ENCODE measurements around the gene SIK2. TPM values are rescaled to one million over a fixed set of nuclear protein-coding genes. Genes with fewer than 3 reads are reported as not detected.

The SIK2 gene
- total RNA-seq, 1 experiment from 2014 or later: 13.0 TPM

DNA sequence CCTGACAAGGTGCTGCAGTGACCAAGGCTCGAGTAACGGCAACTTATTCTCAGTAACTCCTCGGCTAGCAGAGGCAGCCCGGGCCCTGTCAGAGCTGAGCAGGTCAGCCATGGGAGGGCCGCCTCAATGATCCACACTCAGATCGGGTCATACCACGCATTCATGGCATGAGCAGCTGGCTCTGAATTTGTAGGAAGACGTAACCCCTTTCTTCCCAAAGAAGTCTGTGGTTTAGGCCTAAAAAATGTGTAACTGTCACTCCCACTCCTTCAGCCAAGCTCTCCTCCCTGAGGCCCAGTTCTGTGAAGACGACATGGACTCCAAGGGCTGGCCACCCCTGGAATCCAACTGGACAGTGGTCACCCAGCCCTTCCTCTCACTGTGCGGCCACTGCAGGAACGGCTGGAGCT, 133.9 kb downstream of the SIK2 start:
- no peak overlapping the region for H3K4me3 ChIP-seq (replicated peaks in 1 of 2; ENCODE audit: low read depth in 1 of 2, low read length in 2 of 2)
- no peaks in the 10 kb centered on the region for H4K20me1 ChIP-seq (ENCODE audit: insufficient read depth)
- TF ChIP-seq SRF (IDR thresholded peaks at IDR 0.05; ENCODE audit: low read depth) (no peak), POLR2A (IDR thresholded peaks at IDR 0.05; ENCODE audit: borderline replicate concordance, extremely low read depth, insufficient read depth, insufficient read length) (no peak), SIN3A (IDR thresholded peaks at IDR 0.05; ENCODE audit: low read depth) (no peak), ELF1 (IDR thresholded peaks at IDR 0.05; ENCODE audit: borderline replicate concordance, low read depth) (no peak), MAX (IDR thresholded peaks at IDR 0.05) (no peak)
- H3K79me2 ChIP-seq (ENCODE audit: insufficient read depth, low read length): no peaks in the 10 kb centered on the region
- H3K9ac ChIP-seq (ENCODE audit: low read length): no peak overlapping the region
- no peak overlapping the region for H3K4me2 ChIP-seq (ENCODE audit: low read length)
- intact Hi-C loops (cut with micrococcal nuclease): no loop called here
- no peaks in the 10 kb centered on the region for H3K9me2 ChIP-seq (ENCODE audit: insufficient read depth)
- H3K36me3 ChIP-seq (ENCODE audit: control insufficient read depth in 1 of 2, insufficient read depth in 2 of 2, low read length in 2 of 2): peaks cover 4% of the 10 kb centered on the region in 2 experiments; a peak in 2 of 4 replicates
- H3K9me3 ChIP-seq (ENCODE audit: control insufficient read depth in 1 of 2, insufficient read depth in 1 of 2, low read depth in 1 of 2, low read length in 2 of 2): no peaks in the 10 kb centered on the region
- DNase-seq (ENCODE audit: low read depth, low spot score) (no peak), ATAC-seq (no peak)
- H3K27me3 ChIP-seq (ENCODE audit: insufficient read depth, low read length): no peaks in the 10 kb centered on the region
- H2AFZ ChIP-seq (ENCODE audit: low read depth, low read length, poor library complexity, severe bottlenecking): no peak overlapping the region
- RAD21 ChIA-PET (ENCODE audit: low non-redundant PET in 1 of 2, low total read pairs in 2 of 2, uncharacterized antibody in 2 of 2, unreplicated experiment in 2 of 2): no interaction called here
- BruUV-seq (replicated peaks): no TSS peak
- POLR2A ChIA-PET: interaction anchor here (0.6 kb wide), 1 partner anchor 20 kb away, joined by 3 read pairs; no protein-coding TSS in a partner anchor
- CTCF ChIA-PET: no interaction called here
- H3K27ac ChIP-seq (ENCODE audit: low read depth, low read length): no peak overlapping the region
- H3K4me1 ChIP-seq (ENCODE audit: control insufficient read depth in 1 of 2, insufficient read depth in 2 of 2, low read length in 2 of 2): peaks cover 0 to 16% of the 10 kb centered on the region in 2 experiments; a peak in 1 of 4 replicates

DNA sequence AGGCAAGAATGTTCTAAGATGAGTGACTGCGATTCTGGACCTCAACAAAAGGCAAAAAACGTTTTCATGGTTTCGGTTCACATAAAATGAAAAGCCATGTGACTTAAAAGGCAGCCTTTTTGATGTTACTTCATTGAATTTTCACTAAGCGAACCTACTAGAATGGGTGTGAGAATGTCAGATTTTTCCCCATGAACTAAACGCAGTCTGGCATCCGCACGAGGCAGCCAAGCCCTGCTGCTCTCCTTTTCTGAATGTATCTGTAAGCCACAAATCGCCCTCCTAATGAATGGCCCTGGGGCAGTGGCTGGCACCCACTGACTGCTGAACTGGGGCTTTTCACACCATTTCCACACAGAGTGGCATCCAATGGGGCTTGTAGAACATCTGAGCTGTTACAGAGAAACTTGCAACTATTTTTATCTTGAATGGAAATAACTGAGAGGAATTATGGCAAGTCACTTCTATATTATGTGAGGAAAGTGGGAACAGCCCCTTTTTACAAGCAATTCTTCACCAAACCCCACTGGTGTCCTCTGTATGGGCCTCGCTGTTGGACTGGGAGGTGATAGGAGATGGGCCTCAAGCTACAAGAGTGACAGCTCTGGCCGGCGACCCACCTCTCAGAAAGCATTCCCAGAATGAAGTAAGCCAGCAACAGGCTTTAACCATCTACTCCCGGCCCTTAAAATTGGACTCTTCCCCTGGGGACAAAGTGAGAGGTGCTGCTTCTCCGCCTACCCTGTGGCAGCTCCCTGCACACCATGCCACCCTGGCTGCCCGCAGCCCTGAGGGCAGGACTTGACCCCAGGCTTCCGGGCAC, 134.6 kb downstream of the SIK2 start:
- ChIA-PET RAD21 (ENCODE audit: low non-redundant PET in 1 of 2, low total read pairs in 2 of 2, uncharacterized antibody in 2 of 2, unreplicated experiment in 2 of 2) (no interaction called here), CTCF (no interaction called here), POLR2A (no interaction called here)
- H3K36me3 ChIP-seq (ENCODE audit: control insufficient read depth in 1 of 2, insufficient read depth in 2 of 2, low read length in 2 of 2): peaks cover 9 to 11% of the 10 kb centered on the region in 2 experiments
- H3K4me1 ChIP-seq (ENCODE audit: control insufficient read depth in 1 of 2, insufficient read depth in 2 of 2, low read length in 2 of 2): peaks cover 0 to 14% of the 10 kb centered on the region in 2 experiments; a peak in 1 of 4 replicates
- no peak overlapping the region for H3K27ac ChIP-seq (ENCODE audit: low read depth, low read length)
- no peaks in the 10 kb centered on the region for H3K9me2 ChIP-seq (ENCODE audit: insufficient read depth)
- H3K9me3 ChIP-seq (ENCODE audit: control insufficient read depth in 1 of 2, insufficient read depth in 1 of 2, low read depth in 1 of 2, low read length in 2 of 2): no peaks in the 10 kb centered on the region
- no peak overlapping the region for H3K9ac ChIP-seq (ENCODE audit: low read length)
- intact Hi-C loops (cut with micrococcal nuclease): no loop called here
- no peaks in the 10 kb centered on the region for H3K79me2 ChIP-seq (ENCODE audit: insufficient read depth, low read length)
- H2AFZ ChIP-seq (ENCODE audit: low read depth, low read length, poor library complexity, severe bottlenecking): no peak overlapping the region
- no peaks in the 10 kb centered on the region for H3K27me3 ChIP-seq (ENCODE audit: insufficient read depth, low read length)
- BruUV-seq (replicated peaks): no TSS peak
- H3K4me2 ChIP-seq (ENCODE audit: low read length): no peak overlapping the region
- no peaks in the 10 kb centered on the region for H4K20me1 ChIP-seq (ENCODE audit: insufficient read depth)
- ATAC-seq: no peak
- DNase-seq (ENCODE audit: low read depth, low spot score): no peak
- no peak for TF ChIP-seq ATF3 (IDR thresholded peaks at IDR 0.05)
- no peak overlapping the region for H3K4me3 ChIP-seq (replicated peaks in 1 of 2; ENCODE audit: low read depth in 1 of 2, low read length in 2 of 2)

All from HCT116 (cell line).